ENCODE data around the gene FAM20C.

Gene FAM20C

DNA sequence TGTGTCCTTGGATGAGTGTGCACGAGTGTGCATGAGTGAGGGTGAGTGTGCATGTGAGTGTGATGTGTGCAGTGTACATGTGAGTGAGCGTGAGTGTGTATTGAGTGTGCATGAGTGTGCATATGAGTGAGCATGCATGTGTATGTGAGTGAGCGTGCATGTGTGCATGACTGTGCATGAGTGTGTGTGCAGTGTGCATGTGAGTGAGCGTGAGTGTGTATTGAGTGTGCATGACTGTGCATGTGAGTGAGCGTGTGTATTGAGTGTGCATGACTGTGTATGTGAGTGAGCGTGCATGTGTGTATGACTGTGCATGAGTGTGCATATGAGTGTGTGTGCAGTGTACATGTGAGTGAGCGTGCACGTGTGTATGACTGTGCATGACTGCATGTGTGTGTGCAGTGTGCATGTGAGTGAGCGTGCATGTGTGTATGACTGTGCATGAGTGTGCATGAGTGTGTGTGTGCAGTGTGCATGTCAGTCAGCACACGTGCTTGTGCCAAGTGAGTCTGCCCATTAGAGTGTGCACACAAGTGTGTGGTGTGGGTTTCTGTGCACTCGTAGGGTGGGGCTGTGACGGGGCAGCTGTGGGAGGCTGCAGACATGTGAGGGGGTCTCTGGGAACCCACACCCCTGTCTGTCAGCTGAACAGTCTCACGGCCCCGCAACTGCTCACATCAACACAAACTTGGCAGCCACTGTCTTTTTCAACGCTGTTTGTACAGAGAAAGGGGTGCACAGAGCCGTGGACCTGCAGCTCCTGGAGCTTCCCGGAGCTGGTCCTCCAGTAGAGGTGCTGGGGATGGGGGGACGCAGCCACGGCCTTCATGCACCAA is 112.4 kb downstream of the FAM20C start:
- DNase-seq (no peak), ATAC-seq (no peak)

DNA sequence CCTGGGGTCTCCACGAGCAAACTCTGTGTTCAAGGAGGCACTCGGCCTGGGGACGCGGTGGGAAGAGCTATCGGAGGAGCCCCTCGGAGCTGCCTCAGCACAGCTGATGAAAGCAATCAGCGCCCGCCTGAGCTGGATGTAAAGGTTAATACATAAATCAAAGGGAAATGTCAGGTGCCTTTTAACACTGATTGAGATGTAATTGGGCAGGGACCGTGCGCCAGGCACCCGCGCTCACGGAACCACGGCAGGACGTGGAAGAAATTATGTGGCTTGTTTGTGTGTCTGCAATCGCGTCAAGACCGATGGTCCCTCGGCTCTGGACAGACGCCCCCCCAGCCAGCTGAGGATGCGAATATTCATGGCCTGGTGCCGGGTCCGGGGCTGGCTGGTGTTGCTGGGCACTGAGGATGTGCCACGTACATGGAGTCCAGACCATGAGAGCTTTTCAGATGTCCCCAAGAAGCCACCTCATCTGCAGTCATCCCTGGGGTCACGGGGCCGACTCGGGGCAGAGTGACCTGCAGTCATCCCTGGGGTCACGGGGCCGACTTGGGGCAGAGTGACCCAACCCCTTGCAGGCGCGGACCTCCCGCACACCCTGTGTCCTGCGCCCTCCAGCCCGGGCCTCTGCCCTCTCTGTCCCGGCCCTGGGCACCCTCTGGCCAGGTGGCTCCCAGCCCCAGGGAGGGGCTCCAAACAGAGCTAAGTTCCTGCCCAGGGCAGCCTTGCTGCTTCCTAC is 113.2 kb downstream of the FAM20C start:
- ATAC-seq: no peak
- DNase-seq: no peak

DNA sequence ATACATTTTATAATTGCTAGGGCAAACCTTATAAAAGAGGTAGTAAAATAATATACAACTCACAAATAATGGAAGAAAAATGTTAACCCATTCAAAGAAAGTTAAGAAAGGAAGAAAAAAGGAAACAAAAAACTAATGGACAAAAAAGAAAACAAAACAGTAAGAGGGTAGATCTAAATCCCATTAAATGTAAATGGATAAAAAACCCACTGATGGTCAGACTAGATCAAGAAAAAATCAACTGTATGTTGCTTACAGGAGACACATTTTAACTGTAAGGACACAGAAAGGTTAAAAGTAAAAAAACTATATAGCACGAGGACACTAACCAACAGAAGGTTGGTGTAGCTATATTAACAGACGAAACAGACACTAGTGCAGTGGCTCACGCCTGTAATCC is 115.6 kb downstream of the FAM20C start:
- no peak for ATAC-seq

DNA sequence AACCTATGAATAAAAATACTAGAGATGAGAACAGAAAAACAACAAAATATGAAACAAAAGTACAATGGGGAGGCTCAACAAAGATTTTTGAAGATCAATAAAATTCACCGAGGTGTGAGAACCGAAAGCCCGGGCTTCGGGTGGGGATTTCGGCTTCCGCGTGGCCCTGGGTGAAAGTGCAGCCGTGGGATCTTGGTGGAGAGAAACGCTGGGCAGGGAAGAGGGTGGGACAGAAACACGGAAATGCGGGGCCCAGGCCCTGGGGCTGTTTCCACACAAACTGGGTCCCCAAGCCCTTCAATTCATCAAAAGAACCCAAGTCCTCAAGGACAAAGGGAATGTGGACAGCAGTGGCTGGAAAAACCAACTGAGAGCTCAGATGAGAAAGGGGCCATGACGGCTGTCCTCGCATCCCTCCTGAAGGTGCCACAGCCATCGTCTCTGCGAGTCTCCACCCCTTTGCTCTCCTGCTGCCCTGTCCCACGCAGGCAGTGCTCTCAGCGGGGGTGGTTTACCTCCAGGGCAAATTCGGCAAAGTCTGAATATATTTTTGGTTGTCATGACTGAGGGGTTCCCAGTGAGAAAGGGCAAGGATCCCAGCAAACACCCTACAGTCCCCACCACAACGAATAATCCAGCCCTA is 117.3 kb downstream of the FAM20C start:
- ATAC-seq (no peak), DNase-seq (no peak)

More for the DNA sequence above, 115.6 kb downstream of the FAM20C start:
- DNase-seq: no peak

Measured in stimulated activated naive CD8-positive, alpha-beta T cell treated with anti-CD3 and anti-CD28 coated beads, Interleukin-15, Interleukin-2, amounts not matched to agents 100 U/mL and 50 U/mL, for 24 hours (primary cell).